Gastrocnemius medialis (tissue), 4 donors: Measurements from ENCODE around the gene WSB2. TPM values are rescaled to one million over a fixed set of nuclear protein-coding genes. Genes with fewer than 3 reads are reported as not detected.

Source experiments
- ATAC-seq, 2 donors: fragments of 150-250 bp; one replicate each; pipeline ENCODE4 v1.9.1; 2016
- DNase-seq, 2 donors: peaks; one replicate each; pipeline ENCODE4 v3.0.0-alpha.2; 2019
- H3K27ac ChIP-seq, 4 donors: fragments of 200-600 bp; sonication (generic); 1 replicate in 1 of 4; 2 replicates in 3 of 4; pipeline ENCODE4 v1.5.1; 2016 to 2018; ENCODE audit warnings: mild to moderate bottlenecking in 2 of 4, moderate library complexity in 1 of 4
- H3K27me3 ChIP-seq, 3 donors: fragments of 200-600 bp; sonication (generic) in 2 of 3; 1 replicate in 1 of 3; 2 replicates in 2 of 3; pipeline versions ENCODE4 v1.5.1 to v1.6.0; 2016 to 2019; ENCODE audit warnings: mild to moderate bottlenecking in 1 of 3, moderate library complexity in 1 of 3
- H3K36me3 ChIP-seq, 2 donors: fragments of 200-600 bp; sonication (generic) in 1 of 2; one replicate each; pipeline ENCODE4 v1.5.1; 2017 to 2018
- H3K4me1 ChIP-seq, 2 donors: fragments of 200-600 bp; sonication (generic) in 1 of 2; one replicate each; pipeline ENCODE4 v1.5.1; 2016 to 2017; ENCODE audit warnings: mild to moderate bottlenecking in 2 of 2
- H3K4me3 ChIP-seq, 4 donors: fragments of 200-600 bp; sonication (generic) in 3 of 4; 1 replicate in 1 of 4; 2 replicates in 3 of 4; pipeline ENCODE4 v1.5.1; 2016 to 2019; ENCODE audit warnings: mild to moderate bottlenecking in 2 of 4
- H3K9me3 ChIP-seq, 3 donors: fragments of 200-600 bp; sonication (generic) in 2 of 3; 1 replicate in 1 of 3; 2 replicates in 2 of 3; pipeline ENCODE4 v1.5.1; 2016 to 2019
- CTCF ChIP-seq, 5 experiments: fragments of 450-650 bp in 3 of 5; fragments of 200-600 bp in 2 of 5; sonication (generic) in 2 of 5; IDR thresholded peaks in 4 of 5; conservative IDR thresholded peaks in 1 of 5; 1 replicate in 4 of 5; 2 replicates in 1 of 5; pipeline ENCODE4 v1.5.1; 2016 to 2019; ENCODE audit warnings: antibody characterized with exemption in 5 of 5, mild to moderate bottlenecking in 3 of 5, moderate library complexity in 3 of 5
- POLR2A ChIP-seq, 2 donors: fragments of 450-650 bp; IDR thresholded peaks; one replicate each; pipeline ENCODE4 v1.6.1; 2017; ENCODE audit warnings: antibody characterized with exemption in 2 of 2, mild to moderate bottlenecking in 2 of 2, moderate library complexity in 2 of 2
- in situ Hi-C, 4 donors: fragments of 200-750 bp; cut with MboI; loops; one replicate each; pipeline versions ENCODE4 v1.15.0 to v1.8.0; 2017; ENCODE audit warnings: low sequenced_read_pairs in 4 of 4
- intact Hi-C: fragments of 100-400 bp; cut with DNase I; formaldehyde crosslinking; loops from one replicate; pipeline ENCODE4 v1.15.1; 2023; ENCODE audit warnings: low total_unique reads
- total RNA-seq, 4 donors: library from RNA; depleted of rRNA; stranded (reverse); fragments of >200 nt; gene quantifications; one replicate each; pipeline versions ENCODE4 v1.1.0 to v1.2.3, GENCODE V29; 2016

WSB2 gene
- total RNA-seq, 4 donors from 2014 or later: 83.5 to 133 (median 93.5) TPM

DNA sequence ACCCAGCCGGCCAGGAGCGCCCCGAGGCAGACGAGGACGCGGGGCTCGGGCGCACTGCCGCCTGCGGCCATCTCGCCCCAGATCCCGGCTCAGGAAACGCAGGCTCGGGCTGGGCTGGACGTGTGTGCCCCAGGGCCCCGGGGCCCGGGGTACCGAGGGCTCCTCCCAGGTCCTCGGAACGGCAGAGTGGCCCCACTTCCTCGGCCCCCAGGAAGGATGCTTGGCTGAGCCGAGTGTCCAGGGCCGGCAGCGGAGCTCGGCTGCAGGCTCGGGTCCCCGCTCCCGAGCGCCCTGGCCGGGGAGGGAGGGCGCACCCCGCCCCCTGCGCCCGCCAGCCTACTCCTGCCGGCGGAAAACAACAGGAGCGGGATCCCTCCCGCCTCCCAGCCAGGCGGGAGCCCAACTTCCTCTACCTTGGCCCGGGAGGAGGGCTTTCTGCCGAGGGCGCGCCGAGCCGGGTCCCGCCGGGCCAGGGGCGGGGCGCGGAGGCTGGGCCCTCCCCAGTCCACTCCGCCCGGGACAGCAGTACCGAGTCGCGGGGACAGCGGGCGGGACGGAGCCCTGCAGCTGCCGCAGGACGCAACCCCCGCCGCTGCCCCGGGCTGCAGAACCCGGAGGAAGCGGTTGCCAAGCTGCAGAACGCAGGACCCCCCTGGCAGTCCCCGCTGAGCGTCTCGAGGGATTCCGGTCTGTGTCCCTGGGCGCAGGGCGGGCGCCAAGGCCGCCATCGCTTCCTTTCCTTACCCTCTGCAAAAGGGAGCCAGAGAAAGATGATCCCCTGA, 42.8 kb upstream of the WSB2 start, which contains the start of gene VSIG10:
Gene VSIG10 (minus strand): TSS at position 411 of the 782 bp plus-strand sequence. CDS start 340 bp downstream, at position 71.
- ATAC-seq: peak; percentile 93
- H3K27me3 ChIP-seq: no peaks in the 10 kb centered on the region
- peaks cover 14 to 24% of the 10 kb centered on the region in 2 donors for H3K4me1 ChIP-seq
- DNase-seq: peak; percentile 74 to 80
- intact Hi-C loops (loop anchor here (1.0 to 10.0 kb wide), 5 partner anchors 32 to 269 kb away; partner anchors contain the start of genes RFC5, TAOK3 and WSB2), in situ Hi-C loops (no loop called here)
- H3K27ac ChIP-seq: peak within 1 kb of the TSS; percentile 81 to 97 (median 95)
- no peaks in the 10 kb centered on the region for H3K36me3 ChIP-seq
- H3K4me3 ChIP-seq: peak within 1 kb of the TSS; percentile 70 to 93 (median 92)
- no peaks in the 10 kb centered on the region for H3K9me3 ChIP-seq
- TF ChIP-seq POLR2A (IDR thresholded peaks at IDR 0.05) (peak; percentile 49 to 71), CTCF (IDR thresholded peaks at IDR 0.05 in 4 of 5, conservative IDR thresholded peaks at IDR 0.05 in 1 of 5) (no peak)

- ATAC-seq (peak in 1 of 2 donors; percentile 9), DNase-seq (no peak)
- Histone ChIP-seq H3K27ac (peak overlapping the region; percentile 81 to 97 (median 95)), H3K36me3 (no peaks in the 10 kb centered on the region), H3K4me3 (peak overlapping the region; percentile 70 to 93 (median 92)), H3K4me1 (peaks cover 14 to 24% of the 10 kb centered on the region in 2 donors), H3K27me3 (no peaks in the 10 kb centered on the region), H3K9me3 (no peaks in the 10 kb centered on the region)
- TF ChIP-seq CTCF (IDR thresholded peaks at IDR 0.05 in 4 of 5, conservative IDR thresholded peaks at IDR 0.05 in 1 of 5) (no peak), POLR2A (IDR thresholded peaks at IDR 0.05) (no peak)
- intact Hi-C loops (loop anchor here (2.0 to 10.0 kb wide), 3 partner anchors 50 to 269 kb away; partner anchors contain the start of genes RFC5 and TAOK3), in situ Hi-C loops (no loop called here)
Observed at GRCh38 chr12:118103201-118103600, 42.2 kb upstream of the WSB2 start.

GRCh38 chr12:118102609-118103008, 41.6 kb upstream of the WSB2 start:
- no peak for TF ChIP-seq CTCF (IDR thresholded peaks at IDR 0.05 in 4 of 5, conservative IDR thresholded peaks at IDR 0.05 in 1 of 5)
- TF ChIP-seq POLR2A (IDR thresholded peaks at IDR 0.05): no peak
- H3K4me1 ChIP-seq: peaks cover 14 to 24% of the 10 kb centered on the region in 2 donors
- no peaks in the 10 kb centered on the region for H3K27me3 ChIP-seq
- ATAC-seq (no peak), DNase-seq (no peak)
- H3K36me3 ChIP-seq: no peaks in the 10 kb centered on the region
- intact Hi-C loops (loop anchor here (2.0 to 10.0 kb wide), 3 partner anchors 50 to 270 kb away; partner anchors contain the start of genes RFC5 and TAOK3), in situ Hi-C loops (no loop called here)
- H3K27ac ChIP-seq: peak overlapping the region; percentile 81 to 97 (median 95)
- peak overlapping the region; percentile 70 to 93 (median 92) for H3K4me3 ChIP-seq
- H3K9me3 ChIP-seq: no peaks in the 10 kb centered on the region

GRCh38 chr12:118102070-118102469, 41.1 kb upstream of the WSB2 start:
- peak overlapping the region; percentile 10 to 97 (median 95) for H3K27ac ChIP-seq
- intact Hi-C loops (loop anchor here (2.0 to 10.0 kb wide), 3 partner anchors 49 to 270 kb away; partner anchors contain the start of genes RFC5 and TAOK3), in situ Hi-C loops (no loop called here)
- no peak overlapping the region for H3K4me3 ChIP-seq
- no peaks in the 10 kb centered on the region for H3K36me3 ChIP-seq
- H3K27me3 ChIP-seq: no peaks in the 10 kb centered on the region
- DNase-seq (peak in 1 of 2 donors; percentile 33), ATAC-seq (no peak)
- H3K4me1 ChIP-seq: peaks cover 14 to 24% of the 10 kb centered on the region in 2 donors
- TF ChIP-seq CTCF (IDR thresholded peaks at IDR 0.05 in 4 of 5, conservative IDR thresholded peaks at IDR 0.05 in 1 of 5) (no peak), POLR2A (IDR thresholded peaks at IDR 0.05) (no peak)
- no peaks in the 10 kb centered on the region for H3K9me3 ChIP-seq
